Hindlimb muscle (tissue), 1 donor: Measurements from ENCODE around the gene ARHGAP26. TPM values are rescaled to one million over a fixed set of nuclear protein-coding genes. Genes with fewer than 3 reads are reported as not detected.
A peak's percentile ranks its signal among the peaks of the same experiment; 100 is the strongest.

Source experiments
- DNase-seq: peaks from one replicate; pipeline ENCODE4 v3.0.0-alpha.2; 2013
- polyA plus RNA-seq: library from polyadenylated mRNA; unstranded; fragments of 120-200 nt; gene quantifications from one replicate; pipeline ENCODE4 v1.2.1, GENCODE V29; 2013; ENCODE audit not compliant: insufficient read length

The ARHGAP26 gene
- polyA plus RNA-seq, 1 donor, result 13.8 TPM

GRCh38 chr5:142831009-142831383 is 60.8 kb downstream of the ARHGAP26 start:
- DNase-seq, result no peak

- no peak for DNase-seq
Measured at GRCh38 chr5:142832263-142832662, 62.1 kb downstream of the ARHGAP26 start.

- DNase-seq, result no peak
Measured at GRCh38 chr5:142833517-142834449, 63.6 kb downstream of the ARHGAP26 start.

GRCh38 chr5:142834504-142834903 is 64.3 kb downstream of the ARHGAP26 start:
- no peak for DNase-seq

- no peak for DNase-seq
Measured at GRCh38 chr5:142835540-142835939, 65.4 kb downstream of the ARHGAP26 start.

GRCh38 chr5:142836048-142836447 is 65.9 kb downstream of the ARHGAP26 start:
- no peak for DNase-seq

- no peak for DNase-seq
Measured at GRCh38 chr5:142837081-142837725, 67.0 kb downstream of the ARHGAP26 start.

GRCh38 chr5:142838845-142839244 is 68.7 kb downstream of the ARHGAP26 start:
- no peak for DNase-seq

GRCh38 chr5:142839711-142840346 is 69.7 kb downstream of the ARHGAP26 start:
- peak; percentile 66 for DNase-seq

GRCh38 chr5:142840575-142840974 is 70.4 kb downstream of the ARHGAP26 start:
- DNase-seq, result no peak

GRCh38 chr5:142841511-142842265 is 71.5 kb downstream of the ARHGAP26 start:
- peak; percentile 76 for DNase-seq

- DNase-seq, result peak; percentile 38
Measured at GRCh38 chr5:142842994-142843905, 73.1 kb downstream of the ARHGAP26 start.

- DNase-seq, result no peak
Measured at GRCh38 chr5:142844866-142845265, 74.7 kb downstream of the ARHGAP26 start.

GRCh38 chr5:142845402-142845921 is 75.3 kb downstream of the ARHGAP26 start:
- peak; percentile 33 for DNase-seq

- DNase-seq, result no peak
Measured at GRCh38 chr5:142845954-142846398, 75.8 kb downstream of the ARHGAP26 start.

GRCh38 chr5:142846406-142846805 is 76.2 kb downstream of the ARHGAP26 start:
- no peak for DNase-seq

- no peak for DNase-seq
Measured at GRCh38 chr5:142847898-142848790, 78.0 kb downstream of the ARHGAP26 start.

- no peak for DNase-seq
Measured at GRCh38 chr5:142849466-142849865, 79.3 kb downstream of the ARHGAP26 start.

GRCh38 chr5:142849880-142850279 is 79.7 kb downstream of the ARHGAP26 start:
- no peak for DNase-seq

GRCh38 chr5:142851731-142852130 is 81.6 kb downstream of the ARHGAP26 start:
- no peak for DNase-seq
